NB4 (cell line): ENCODE measurements around the gene AZIN2.

ENCODE experiments used
- POLR2A ChIP-seq: IDR thresholded peaks from 2 replicates; pipeline ENCODE4 v1.6.1; 2011; ENCODE audit warnings: mild to moderate bottlenecking; ENCODE audit not compliant: insufficient read length; ENCODE audit errors: extremely low read depth
- TF ChIP-seq, protein P1 (sequence below): IDR thresholded peaks from one replicate; pipeline ENCODE4 v1.5.1; 2012; ENCODE audit warnings: low read depth, low read length

- TF ChIP-seq, protein P1, sequence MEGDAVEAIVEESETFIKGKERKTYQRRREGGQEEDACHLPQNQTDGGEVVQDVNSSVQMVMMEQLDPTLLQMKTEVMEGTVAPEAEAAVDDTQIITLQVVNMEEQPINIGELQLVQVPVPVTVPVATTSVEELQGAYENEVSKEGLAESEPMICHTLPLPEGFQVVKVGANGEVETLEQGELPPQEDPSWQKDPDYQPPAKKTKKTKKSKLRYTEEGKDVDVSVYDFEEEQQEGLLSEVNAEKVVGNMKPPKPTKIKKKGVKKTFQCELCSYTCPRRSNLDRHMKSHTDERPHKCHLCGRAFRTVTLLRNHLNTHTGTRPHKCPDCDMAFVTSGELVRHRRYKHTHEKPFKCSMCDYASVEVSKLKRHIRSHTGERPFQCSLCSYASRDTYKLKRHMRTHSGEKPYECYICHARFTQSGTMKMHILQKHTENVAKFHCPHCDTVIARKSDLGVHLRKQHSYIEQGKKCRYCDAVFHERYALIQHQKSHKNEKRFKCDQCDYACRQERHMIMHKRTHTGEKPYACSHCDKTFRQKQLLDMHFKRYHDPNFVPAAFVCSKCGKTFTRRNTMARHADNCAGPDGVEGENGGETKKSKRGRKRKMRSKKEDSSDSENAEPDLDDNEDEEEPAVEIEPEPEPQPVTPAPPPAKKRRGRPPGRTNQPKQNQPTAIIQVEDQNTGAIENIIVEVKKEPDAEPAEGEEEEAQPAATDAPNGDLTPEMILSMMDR = no peak
- no peak for TF ChIP-seq POLR2A
Observed at GRCh38 chr1:33074193-33074945, 6.6 kb upstream of the AZIN2 start.
